NT2/D1 (cell line): ENCODE measurements around the gene CLEC18B.

Source experiments
- SUZ12 ChIP-seq: IDR thresholded peaks from 2 replicates; pipeline ENCODE4 v1.6.1; 2011; ENCODE audit not compliant: insufficient read length, insufficient read depth; ENCODE audit errors: extremely low read depth
- YY1 ChIP-seq: IDR thresholded peaks from 2 replicates; pipeline ENCODE4 v1.6.1; 2011; ENCODE audit not compliant: insufficient read length, insufficient read depth
- ZNF274 ChIP-seq: IDR thresholded peaks from 2 replicates; pipeline ENCODE4 v1.6.1; 2011; ENCODE audit warnings: mild to moderate bottlenecking, low read depth, low read length

- TF ChIP-seq YY1 (no peak), ZNF274 (no peak), SUZ12 (no peak)
These were observed 35.0 kb upstream of the CLEC18B start for GRCh38 chr16:74456290-74456625.
